HL-60/S4 treated with phorbol 12-myristate 13-acetate at 8.2 ng/mL for 4 days and 3 days (cell line): ENCODE data around the gene IMMT.

ENCODE experiments used
- in situ Hi-C: fragments of 300-500 bp; cut with MboI; formaldehyde crosslinking; loops from 2 replicates; pipeline ENCODE4 v1.15.0; 2022; ENCODE audit warnings: low sequenced_read_pairs

The IMMT gene

GRCh38 chr2:86226636-86227520, 31.6 kb upstream of the IMMT start:
- in situ Hi-C loops, result no loop called here

- in situ Hi-C loops, result no loop called here
Measured at GRCh38 chr2:86226070-86226469, 30.8 kb upstream of the IMMT start.

- in situ Hi-C loops, result no loop called here
Measured at GRCh38 chr2:86225581-86225980, 30.3 kb upstream of the IMMT start.

- in situ Hi-C loops, result no loop called here
Measured at GRCh38 chr2:86224645-86225355, 29.5 kb upstream of the IMMT start.

- in situ Hi-C loops, result no loop called here
Measured at GRCh38 chr2:86223927-86224560, 28.8 kb upstream of the IMMT start.

- in situ Hi-C loops, result no loop called here
Measured at GRCh38 chr2:86223140-86223926, 28.1 kb upstream of the IMMT start.

- in situ Hi-C loops, result no loop called here
Measured at GRCh38 chr2:86221066-86221684, 25.9 kb upstream of the IMMT start.

- in situ Hi-C loops, result no loop called here
Measured at GRCh38 chr2:86219896-86220295, 24.6 kb upstream of the IMMT start.

- in situ Hi-C loops, result no loop called here
Measured at GRCh38 chr2:86218124-86218523, 22.9 kb upstream of the IMMT start.

- in situ Hi-C loops, result no loop called here
Measured at GRCh38 chr2:86216575-86217555, 21.6 kb upstream of the IMMT start.

GRCh38 chr2:86214503-86214832, 19.2 kb upstream of the IMMT start:
- in situ Hi-C loops, result no loop called here

DNA sequence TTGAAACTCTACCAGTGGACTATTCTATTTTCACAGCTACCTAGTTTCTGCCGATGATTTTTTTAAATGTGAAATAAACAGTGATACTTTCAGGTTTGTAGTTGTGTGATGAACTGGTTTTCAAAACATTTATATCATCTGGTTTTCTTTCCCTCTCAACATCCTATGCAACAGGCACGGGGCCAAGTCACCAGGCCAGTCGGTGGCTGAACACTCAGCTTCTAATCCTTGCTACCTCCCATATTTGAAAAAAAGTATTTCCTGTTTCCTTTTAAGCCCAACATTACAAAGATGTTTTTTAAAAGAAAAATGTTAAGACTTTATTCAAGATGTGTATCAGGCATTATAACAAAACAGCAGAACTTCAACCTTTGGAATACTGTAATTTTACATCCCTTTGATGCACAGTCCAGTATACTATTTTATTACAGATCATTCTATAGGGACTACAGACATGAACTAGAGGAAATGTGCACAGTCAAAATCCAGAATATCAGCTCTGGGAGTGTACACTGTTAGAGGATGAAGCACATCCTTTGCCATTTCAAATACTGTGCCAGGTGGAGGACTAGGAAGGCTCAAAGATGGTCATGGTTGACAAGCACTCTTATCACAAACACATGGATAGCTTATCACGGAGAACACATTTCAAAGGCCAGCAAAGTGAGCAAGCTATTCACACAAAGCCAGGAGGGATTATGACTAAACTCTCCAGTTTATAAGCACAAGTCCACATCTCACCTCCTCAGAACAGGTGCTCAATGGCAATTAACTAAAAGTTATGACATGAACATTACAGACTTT, 18.6 kb upstream of the IMMT start:
- in situ Hi-C loops, result no loop called here

GRCh38 chr2:86213056-86213455, 17.8 kb upstream of the IMMT start:
- in situ Hi-C loops, result no loop called here

DNA sequence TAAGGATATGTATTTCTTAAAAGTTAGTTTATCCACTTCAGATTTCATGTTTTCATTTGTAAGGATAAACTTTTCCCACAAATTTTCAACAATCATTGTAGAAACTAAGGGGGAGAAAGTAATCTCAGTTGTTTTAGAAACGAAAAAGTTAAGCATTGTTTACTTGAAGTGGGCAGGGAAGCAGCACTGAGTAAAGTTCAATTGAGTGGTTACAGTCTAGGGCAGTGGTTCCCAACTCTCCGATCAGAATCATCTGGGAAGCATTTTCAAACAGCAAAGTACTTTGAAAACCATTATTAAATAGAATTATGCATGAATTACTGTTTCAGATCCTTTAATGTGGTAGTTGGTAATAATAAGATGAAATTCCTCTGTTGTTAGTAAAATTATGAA, 16.5 kb upstream of the IMMT start:
- in situ Hi-C loops, result no loop called here

DNA sequence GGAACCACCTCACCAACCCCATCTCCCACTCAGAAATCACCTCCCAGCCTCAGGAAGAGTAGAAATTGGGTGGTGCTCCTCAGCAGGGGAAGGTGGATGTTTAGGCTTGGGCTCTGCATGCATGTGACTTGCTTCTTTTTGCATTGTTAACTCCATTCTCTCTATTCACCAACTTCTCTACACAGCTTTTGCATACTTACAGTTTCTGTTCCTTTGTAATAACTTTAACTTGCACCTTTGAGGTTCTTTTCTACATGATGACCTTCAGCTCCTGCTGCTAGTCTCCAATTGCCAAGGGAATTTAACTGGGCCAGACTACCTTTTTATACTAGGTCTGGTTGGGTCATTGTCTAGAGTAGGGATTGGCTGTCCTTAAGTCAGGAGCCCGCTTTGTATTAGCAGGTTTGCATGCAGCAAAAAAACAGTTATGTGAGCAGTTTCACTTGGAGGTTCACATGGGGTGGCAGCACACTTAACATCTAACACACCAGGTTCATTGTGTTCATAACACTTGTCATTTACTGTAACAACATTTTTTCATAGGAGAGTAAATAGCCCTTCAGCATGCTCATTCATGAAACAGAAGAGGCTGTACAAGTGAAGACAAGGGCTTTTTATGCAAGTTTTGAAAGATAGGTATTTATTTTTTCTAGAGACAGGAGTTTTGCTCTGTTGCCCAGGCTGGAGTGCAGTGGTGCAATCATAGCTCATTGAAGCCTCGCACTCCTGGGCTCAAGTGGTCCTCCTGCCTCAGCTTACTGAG, 16.0 kb upstream of the IMMT start:
- in situ Hi-C loops, result no loop called here

GRCh38 chr2:86204458-86204857, 9.2 kb upstream of the IMMT start:
- in situ Hi-C loops, result no loop called here

GRCh38 chr2:86203614-86204013, 8.4 kb upstream of the IMMT start:
- in situ Hi-C loops, result no loop called here

GRCh38 chr2:86202702-86203101, 7.4 kb upstream of the IMMT start:
- in situ Hi-C loops, result no loop called here
